GM19395 (cell line): ENCODE measurements around the gene GIMD1.
"Not testable (repeated sequence)": the region's sequence is repeated elsewhere in the genome, so short reads cannot be mapped to it uniquely, and the experiment has no call there.

Source experiments
- ATAC-seq: cut with Tn5 transposase; IDR thresholded peaks from one replicate; pipeline ENCODE4 v1.9.1; 2021; ENCODE audit warnings: mild to moderate bottlenecking, moderate library complexity; ENCODE audit not compliant: unreplicated experiment

The GIMD1 gene

DNA sequence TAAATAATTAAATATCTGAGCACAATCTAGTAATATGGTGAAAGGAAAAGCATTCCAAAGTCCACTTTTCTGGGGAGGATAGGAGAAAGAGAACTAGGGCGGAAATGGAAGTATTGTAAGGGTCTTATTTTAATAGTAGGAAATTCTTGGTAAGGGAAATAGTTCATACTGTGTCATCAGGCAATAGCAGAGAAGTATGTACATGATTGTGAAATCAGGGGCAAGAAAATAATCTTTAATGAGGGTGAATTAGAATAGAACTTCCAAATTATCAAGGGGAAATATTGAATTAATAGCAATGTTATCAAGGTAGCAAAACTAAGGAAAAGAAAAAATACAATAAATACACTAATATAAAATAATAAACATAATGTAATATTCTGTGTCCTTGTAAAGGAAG lies 14.8 kb downstream of the GIMD1 start:
- no peak for ATAC-seq

DNA sequence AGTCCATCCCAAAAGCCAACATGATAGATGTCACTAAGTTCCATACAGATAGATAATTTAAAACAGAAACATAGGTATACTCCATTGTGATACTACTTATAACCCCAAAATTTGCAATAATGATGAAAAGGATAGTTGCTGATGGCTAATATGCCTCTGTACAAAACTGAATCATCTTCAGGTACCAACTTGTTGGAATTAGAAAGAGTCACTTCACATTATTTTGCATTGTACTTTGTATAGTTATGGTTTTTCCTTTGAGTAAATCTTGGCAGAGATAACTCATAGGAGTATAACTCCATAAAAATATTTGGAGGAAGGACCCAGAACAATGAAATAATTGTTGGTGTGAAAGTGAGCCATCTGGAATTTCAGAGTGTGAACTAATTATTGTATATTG lies 17.6 kb downstream of the GIMD1 start:
- ATAC-seq, result no peak

GRCh38 chr4:106347167-106347566 lies 21.4 kb downstream of the GIMD1 start:
- no peak for ATAC-seq

GRCh38 chr4:106344647-106344970 lies 24.0 kb downstream of the GIMD1 start:
- no peak for ATAC-seq

GRCh38 chr4:106343865-106344646 lies 24.5 kb downstream of the GIMD1 start:
- no peak for ATAC-seq

- ATAC-seq, result no peak
These were observed 27.8 kb downstream of the GIMD1 start for GRCh38 chr4:106340774-106341173.

DNA sequence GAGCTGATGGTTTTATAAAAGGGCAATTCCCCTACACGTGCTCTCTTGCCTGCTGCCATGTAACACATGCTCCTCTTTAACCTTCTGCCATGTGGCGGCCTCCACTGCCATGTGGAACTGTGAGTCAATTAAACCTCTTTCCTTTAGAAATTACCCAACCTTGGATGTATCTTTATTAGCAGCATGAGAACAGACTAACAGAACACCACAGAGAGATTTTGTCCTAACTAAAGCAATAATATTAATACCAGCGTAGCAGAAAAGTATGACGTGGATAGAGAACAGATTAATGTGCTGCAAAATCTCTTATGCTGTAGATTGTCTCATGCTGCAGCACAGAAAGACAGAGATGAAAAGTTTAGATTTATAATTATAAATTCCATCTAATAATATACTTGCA lies 29.1 kb downstream of the GIMD1 start:
- ATAC-seq, result no peak

DNA sequence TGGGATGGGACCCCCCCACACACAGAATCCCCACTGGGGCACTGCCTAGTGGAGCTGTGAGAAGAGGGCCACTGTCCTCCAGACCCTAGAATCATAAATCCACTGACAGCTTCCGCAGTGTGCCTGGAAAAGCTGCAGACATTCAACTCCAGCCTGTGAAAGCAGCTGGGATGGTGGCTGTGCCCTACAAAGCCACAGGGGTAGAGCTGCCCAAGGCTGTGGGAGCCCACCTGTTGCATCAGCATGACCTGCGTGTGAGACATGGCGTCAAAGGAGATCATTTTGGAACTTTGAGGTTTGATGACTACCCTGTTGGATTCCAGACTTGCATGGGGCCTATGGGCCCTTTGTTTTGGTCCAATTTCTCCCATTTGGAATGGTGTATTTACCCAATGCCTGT lies 29.9 kb downstream of the GIMD1 start:
- ATAC-seq, result no peak

DNA sequence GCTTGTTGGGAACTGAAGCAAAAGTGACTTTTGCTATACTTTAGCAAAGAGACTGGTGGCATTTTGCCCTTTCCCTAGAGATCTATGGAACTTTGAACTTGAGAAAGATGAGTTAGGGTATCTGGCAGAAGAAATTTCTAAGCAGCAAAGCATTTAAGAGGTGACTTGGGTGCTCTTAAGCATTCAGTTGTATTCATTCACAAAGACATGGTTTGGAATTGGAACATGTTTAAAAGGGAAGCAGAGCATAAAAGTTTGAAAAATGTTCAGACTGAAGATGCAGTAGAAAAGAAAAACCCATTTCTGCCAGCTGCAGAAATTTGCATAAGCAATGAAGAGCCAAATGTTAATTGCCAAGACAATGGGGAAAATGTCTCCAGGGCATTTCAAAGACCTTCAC lies 30.7 kb downstream of the GIMD1 start:
- ATAC-seq, result no peak

- no peak for ATAC-seq
These were observed 32.0 kb downstream of the GIMD1 start for GRCh38 chr4:106336618-106337017.

DNA sequence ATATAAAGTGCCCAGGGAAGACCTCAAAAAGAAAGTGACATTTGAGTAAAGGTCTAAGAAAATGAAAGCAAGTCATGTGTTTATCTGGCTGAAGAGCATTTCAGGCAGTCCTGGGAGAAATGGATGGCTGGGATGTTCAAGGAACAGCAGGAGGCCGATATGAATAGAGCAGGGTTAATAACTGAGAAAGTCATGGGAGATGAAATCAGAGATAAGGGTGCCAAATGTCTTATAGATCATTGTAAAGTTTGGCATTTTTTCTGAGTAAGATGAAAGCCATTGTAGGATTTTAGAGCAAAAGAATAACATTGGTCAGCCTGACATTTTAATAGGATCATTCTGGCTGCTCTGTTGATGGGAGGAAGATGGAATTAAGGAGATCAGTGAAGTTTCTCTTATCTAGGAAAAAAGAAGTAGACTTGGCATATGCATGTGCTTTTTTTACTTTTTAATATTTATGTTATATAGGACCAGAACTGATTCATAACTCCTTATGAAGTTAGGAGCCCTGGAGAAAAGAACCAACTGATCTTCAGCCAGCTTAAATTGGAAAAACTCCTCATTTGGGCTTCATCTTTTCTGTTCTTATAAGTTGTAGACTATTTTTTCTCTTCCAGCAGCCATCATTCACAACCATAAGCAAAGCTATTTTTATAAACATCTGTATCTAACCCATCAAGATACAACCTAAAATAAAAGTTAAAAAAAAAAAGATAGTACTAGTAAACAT lies 33.7 kb downstream of the GIMD1 start:
- ATAC-seq, result no peak

- ATAC-seq, result no peak
These were observed 35.4 kb downstream of the GIMD1 start for GRCh38 chr4:106333186-106333585.

- ATAC-seq, result peak; percentile 87
These were observed 39.4 kb downstream of the GIMD1 start for GRCh38 chr4:106329041-106329618.

DNA sequence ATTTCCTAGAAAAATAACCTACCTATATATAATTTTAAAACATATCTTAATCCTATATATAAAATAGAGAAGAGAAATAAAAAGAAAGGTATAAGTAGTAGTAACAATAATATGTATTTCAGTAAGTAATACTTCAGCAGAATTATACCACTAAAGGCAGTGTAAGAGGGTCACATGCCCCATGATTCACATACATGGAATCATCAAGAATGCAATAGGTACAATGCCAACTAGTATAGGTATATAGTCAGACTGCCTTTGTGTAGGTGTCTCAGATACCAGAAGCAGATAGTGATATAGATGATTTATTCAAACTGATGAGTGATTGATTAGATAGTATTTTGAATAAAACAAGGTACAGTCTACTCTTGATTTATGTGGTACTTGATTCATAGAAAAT lies 42.8 kb downstream of the GIMD1 start:
- no peak for ATAC-seq

GRCh38 chr4:106323119-106323518 lies 45.5 kb downstream of the GIMD1 start:
- no peak for ATAC-seq

GRCh38 chr4:106321814-106322213 lies 46.8 kb downstream of the GIMD1 start:
- ATAC-seq, result not testable (repeated sequence)

- not testable (repeated sequence) for ATAC-seq
These were observed 47.4 kb downstream of the GIMD1 start for GRCh38 chr4:106321168-106321567.

- no peak for ATAC-seq
These were observed 48.3 kb downstream of the GIMD1 start for GRCh38 chr4:106320235-106320634.

DNA sequence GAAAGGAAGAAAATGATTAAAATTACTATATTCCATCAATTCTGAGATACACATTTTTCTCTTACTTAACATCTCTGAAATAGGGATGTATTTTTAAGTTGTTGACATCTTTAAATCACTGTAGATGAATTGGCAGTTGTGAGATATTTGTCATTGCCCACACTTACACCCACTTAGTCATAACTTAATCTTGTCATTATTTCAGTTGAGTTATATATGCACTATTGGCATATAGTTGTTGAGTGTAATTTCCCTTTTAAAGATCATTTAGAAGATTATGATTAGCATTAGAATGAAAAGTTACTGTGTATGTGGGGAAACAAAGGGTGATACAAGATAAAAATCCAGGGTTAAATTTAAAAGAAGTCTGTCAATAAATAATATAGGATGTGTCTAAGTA lies 50.1 kb downstream of the GIMD1 start:
- ATAC-seq, result no peak

- ATAC-seq, result no peak
These were observed 50.8 kb downstream of the GIMD1 start for GRCh38 chr4:106317815-106318214.

DNA sequence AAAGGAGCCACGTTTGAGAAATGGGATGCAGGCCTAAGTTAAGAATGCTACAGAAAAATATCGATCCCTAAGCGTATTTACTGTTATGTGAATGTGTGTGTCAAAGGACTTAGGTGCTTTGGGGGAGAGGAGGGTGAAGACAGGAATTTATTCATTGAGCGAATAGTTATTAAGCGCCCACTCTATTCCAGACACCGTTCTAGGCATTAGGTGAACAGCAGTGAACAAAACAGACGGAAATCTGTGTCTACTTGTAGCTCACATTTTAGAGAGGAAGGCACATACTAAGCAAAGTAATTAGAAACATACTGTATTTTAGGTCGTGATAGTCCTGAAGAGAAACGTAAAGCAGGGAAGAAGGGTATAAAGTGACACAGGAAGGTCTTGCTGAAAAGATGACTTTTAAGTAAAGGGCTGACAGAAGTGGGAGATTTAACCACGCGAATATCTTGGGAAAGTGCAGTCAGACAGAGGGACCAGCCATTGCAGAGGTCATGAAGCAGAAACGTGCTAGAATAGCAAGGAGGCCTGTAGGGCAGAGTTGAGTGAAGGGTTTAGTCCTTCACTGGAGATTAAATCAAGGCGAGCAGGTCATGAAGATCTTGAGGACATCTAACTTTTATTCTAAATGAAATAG lies 51.7 kb downstream of the GIMD1 start:
- ATAC-seq, result peak; percentile 16
